Measurements from ENCODE around the gene DDX41. TPM values are rescaled to one million over a fixed set of nuclear protein-coding genes. Genes with fewer than 3 reads are reported as not detected.
A peak's percentile ranks its signal among the peaks of the same experiment; 100 is the strongest.

Gene DDX41
- total RNA-seq, 1 experiment from 2014 or later: 133 TPM

- Histone ChIP-seq H3K79me1 (ENCODE audit: insufficient read depth, low read depth, low read length, poor library complexity, severe bottlenecking) (no peaks in the 10 kb centered on the region), H4K5ac (ENCODE audit: insufficient read length, low read depth, low read length) (no peak overlapping the region), H3K9me3 (ENCODE audit: control insufficient read depth, low read depth, low read length) (no peaks in the 10 kb centered on the region), H2BK5ac (ENCODE audit: insufficient read length, low read length) (no peak overlapping the region), H3K4me1 (ENCODE audit: insufficient read depth, low read length) (no peaks in the 10 kb centered on the region; the same call in 1 of the 2 replicates), H2AK5ac (ENCODE audit: insufficient read length, low read length) (no peak overlapping the region), H3K56ac (ENCODE audit: insufficient read length, low read depth, low read length) (no peak overlapping the region), H4K20me1 (ENCODE audit: control insufficient read depth, insufficient read depth, insufficient read length) (no peaks in the 10 kb centered on the region), H2BK20ac (ENCODE audit: low read depth, low read length, poor library complexity, severe bottlenecking) (no peak overlapping the region), H3K27me3 (ENCODE audit: insufficient read depth, low read length) (no peaks in the 10 kb centered on the region; the same call in 1 of the 2 replicates), H4K91ac (ENCODE audit: insufficient read length, low read depth, low read length) (no peak overlapping the region), H2BK15ac (ENCODE audit: low read depth, low read length) (no peak overlapping the region), H3K4ac (ENCODE audit: low read depth, low read length) (no peak overlapping the region), H3K79me2 (ENCODE audit: insufficient read depth, low read length) (no peaks in the 10 kb centered on the region), H2BK12ac (ENCODE audit: insufficient read length, low read depth, low read length) (no peak overlapping the region), H2AFZ (ENCODE audit: low read length) (no peak overlapping the region), H3K9ac (ENCODE audit: extremely low read depth, insufficient read length, low read length) (no peak overlapping the region), H3K27ac (ENCODE audit: insufficient read length, low read depth, low read length) (no peak overlapping the region), H3K4me2 (ENCODE audit: insufficient read depth, insufficient read length, low read length) (no peak overlapping the region), H4K8ac (replicated peaks; ENCODE audit: insufficient read length, low read depth, low read length) (no peak overlapping the region), H3T11ph (ENCODE audit: low read length) (no peak overlapping the region), H2BK120ac (ENCODE audit: low read depth, low read length, poor library complexity, severe bottlenecking) (no peak overlapping the region), H3K23ac (ENCODE audit: insufficient read length, low read depth, low read length) (no peak overlapping the region), H3K18ac (ENCODE audit: insufficient read length, low read depth, low read length) (no peak overlapping the region), H3K23me2 (ENCODE audit: insufficient read length, low read depth, low read length, poor library complexity, severe bottlenecking) (no peaks in the 10 kb centered on the region), H3K14ac (ENCODE audit: insufficient read depth, low read length) (no peak overlapping the region)
- Mint-ChIP-seq H3K4me3 (no peak overlapping the region), H3K9me3 (no peaks in the 10 kb centered on the region), H3K36me3 (ENCODE audit: insufficient read depth in 1 of 3, low read depth in 3 of 3) (peaks cover 10 to 14% (median 11%) of the 10 kb centered on the region in 3 experiments; a peak in 6 of 7 replicates), H3K4me1 (peaks cover 19 to 29% of the 10 kb centered on the region in 2 experiments), H3K27ac (peak overlapping the region in 1 of 3 experiments; percentile 48; a peak in 2 of 7 replicates), H3K27me3 (ENCODE audit: low read depth) (peaks cover 27% of the 10 kb centered on the region)
- no peak for TF ChIP-seq CTCF (conservative IDR thresholded peaks at IDR 0.05)
- no CpG with 5 or more reads among the region's 16 CpGs for WGBS (ENCODE audit: extremely low coverage, insufficient read length, low lambda C conversion rate)
- no peak for DNase-seq
Observed at GRCh38 chr5:177502886-177503285, 13.9 kb downstream of the DDX41 start.

All from H9 (cell line).